Skeletal muscle tissue (tissue), 4 donors: ENCODE data around the gene GALNT18. TPM values are rescaled to one million over a fixed set of nuclear protein-coding genes. Genes with fewer than 3 reads are reported as not detected.

Experiments
- H3K27ac ChIP-seq: one replicate; pipeline ENCODE4 v1.7.0; 2013; ENCODE audit warnings: mild to moderate bottlenecking, low read depth, low read length, inconsistent platforms
- H3K27me3 ChIP-seq, 3 donors: one replicate each; pipeline ENCODE4 v1.7.0; 2013; ENCODE audit warnings: low read length in 3 of 3; ENCODE audit not compliant: control insufficient read depth in 3 of 3, insufficient read depth in 3 of 3
- H3K36me3 ChIP-seq, 3 donors: one replicate each; pipeline ENCODE4 v1.7.0; 2013; ENCODE audit warnings: low read length in 3 of 3; ENCODE audit not compliant: control insufficient read depth in 3 of 3, insufficient read depth in 3 of 3
- H3K4me1 ChIP-seq, 3 donors: one replicate each; pipeline ENCODE4 v1.7.0; 2013; ENCODE audit warnings: low read length in 3 of 3, mild to moderate bottlenecking in 3 of 3; ENCODE audit not compliant: control insufficient read depth in 3 of 3, insufficient read depth in 3 of 3
- H3K4me3 ChIP-seq, 3 donors: one replicate each; pipeline ENCODE4 v1.7.0; 2013; ENCODE audit warnings: low read length in 3 of 3
- H3K9ac ChIP-seq, 3 donors: one replicate each; pipeline ENCODE4 v1.7.0; 2013; ENCODE audit warnings: low read length in 3 of 3, mild to moderate bottlenecking in 3 of 3, moderate library complexity in 2 of 3, low read depth in 1 of 3
- H3K9me3 ChIP-seq, 3 donors: one replicate each; pipeline ENCODE4 v1.7.0; 2013; ENCODE audit warnings: low read length in 3 of 3; ENCODE audit not compliant: control insufficient read depth in 3 of 3
- total RNA-seq: library from RNA; depleted of rRNA; stranded (reverse); fragments of >200 nt; gene quantifications from one replicate; pipeline ENCODE4 v1.2.3, GENCODE V29; 2014
- donor health status: Osteomylitis.

The GALNT18 gene
- total RNA-seq, 1 donor from 2014 or later, result 9.4 TPM

GRCh38 chr11:11335043-11335442, 286.8 kb downstream of the GALNT18 start:
- no peak overlapping the region for H3K4me3 ChIP-seq
- H3K36me3 ChIP-seq, result peaks cover 0 to 6% (median 0%) of the 10 kb centered on the region in 3 donors
- no peak overlapping the region for H3K27ac ChIP-seq
- peaks cover 0 to 5% (median 0%) of the 10 kb centered on the region in 3 donors for H3K4me1 ChIP-seq
- no peaks in the 10 kb centered on the region for H3K27me3 ChIP-seq
- no peaks in the 10 kb centered on the region for H3K9me3 ChIP-seq
- no peak overlapping the region for H3K9ac ChIP-seq

- Histone ChIP-seq H3K9me3 (no peaks in the 10 kb centered on the region), H3K9ac (no peak overlapping the region), H3K27ac (no peak overlapping the region), H3K36me3 (peaks cover 0 to 6% (median 0%) of the 10 kb centered on the region in 3 donors), H3K4me1 (peaks cover 0 to 5% (median 0%) of the 10 kb centered on the region in 3 donors), H3K4me3 (no peak overlapping the region), H3K27me3 (no peaks in the 10 kb centered on the region)
Measured at GRCh38 chr11:11334607-11335006, 287.2 kb downstream of the GALNT18 start.

GRCh38 chr11:11332141-11332710, 289.6 kb downstream of the GALNT18 start:
- Histone ChIP-seq H3K36me3 (peaks cover 0 to 6% (median 0%) of the 10 kb centered on the region in 3 donors), H3K9me3 (no peaks in the 10 kb centered on the region), H3K4me1 (peaks cover 0 to 8% (median 0%) of the 10 kb centered on the region in 3 donors), H3K27ac (no peak overlapping the region), H3K27me3 (no peaks in the 10 kb centered on the region), H3K4me3 (no peak overlapping the region), H3K9ac (no peak overlapping the region)

- peaks cover 0 to 4% (median 0%) of the 10 kb centered on the region in 3 donors for H3K36me3 ChIP-seq
- H3K4me1 ChIP-seq, result peaks cover 0 to 8% (median 0%) of the 10 kb centered on the region in 3 donors
- H3K9me3 ChIP-seq, result no peaks in the 10 kb centered on the region
- no peak overlapping the region for H3K27ac ChIP-seq
- H3K9ac ChIP-seq, result no peak overlapping the region
- no peak overlapping the region for H3K4me3 ChIP-seq
- H3K27me3 ChIP-seq, result no peaks in the 10 kb centered on the region
Measured at GRCh38 chr11:11329062-11329806, 292.6 kb downstream of the GALNT18 start.

- Histone ChIP-seq H3K4me1 (peaks cover 0 to 3% (median 0%) of the 10 kb centered on the region in 3 donors), H3K9ac (no peak overlapping the region), H3K4me3 (no peak overlapping the region), H3K27ac (no peak overlapping the region), H3K36me3 (peaks cover 0 to 2% (median 0%) of the 10 kb centered on the region in 3 donors), H3K27me3 (no peaks in the 10 kb centered on the region), H3K9me3 (no peaks in the 10 kb centered on the region)
Measured at GRCh38 chr11:11324090-11324489, 297.7 kb downstream of the GALNT18 start.

- Histone ChIP-seq H3K27ac (no peak overlapping the region), H3K9me3 (no peaks in the 10 kb centered on the region), H3K36me3 (peaks cover 0 to 2% (median 0%) of the 10 kb centered on the region in 3 donors), H3K4me3 (no peak overlapping the region), H3K4me1 (no peaks in the 10 kb centered on the region), H3K9ac (no peak overlapping the region), H3K27me3 (no peaks in the 10 kb centered on the region)
Measured at GRCh38 chr11:11322101-11322500, 299.7 kb downstream of the GALNT18 start.

GRCh38 chr11:11320825-11321224, 301.0 kb downstream of the GALNT18 start:
- Histone ChIP-seq H3K27ac (no peak overlapping the region), H3K4me3 (no peak overlapping the region), H3K4me1 (no peaks in the 10 kb centered on the region), H3K9ac (no peak overlapping the region), H3K36me3 (peaks cover 0 to 2% (median 0%) of the 10 kb centered on the region in 3 donors), H3K27me3 (no peaks in the 10 kb centered on the region), H3K9me3 (no peaks in the 10 kb centered on the region)

- H3K9ac ChIP-seq, result no peak overlapping the region
- no peak overlapping the region for H3K4me3 ChIP-seq
- H3K4me1 ChIP-seq, result peaks cover 6 to 9% (median 9%) of the 10 kb centered on the region in 3 donors
- no peaks in the 10 kb centered on the region for H3K9me3 ChIP-seq
- peaks cover 0 to 2% (median 0%) of the 10 kb centered on the region in 3 donors for H3K36me3 ChIP-seq
- no peak overlapping the region for H3K27ac ChIP-seq
- H3K27me3 ChIP-seq, result no peaks in the 10 kb centered on the region
Measured at GRCh38 chr11:11318961-11319360, 302.8 kb downstream of the GALNT18 start.

GRCh38 chr11:11318461-11318860, 303.3 kb downstream of the GALNT18 start:
- H3K27me3 ChIP-seq, result no peaks in the 10 kb centered on the region
- H3K4me1 ChIP-seq, result peaks cover 6 to 14% (median 14%) of the 10 kb centered on the region in 3 donors
- no peak overlapping the region for H3K4me3 ChIP-seq
- no peak overlapping the region for H3K27ac ChIP-seq
- H3K9ac ChIP-seq, result no peak overlapping the region
- H3K36me3 ChIP-seq, result peaks cover 0 to 2% (median 0%) of the 10 kb centered on the region in 3 donors
- H3K9me3 ChIP-seq, result no peaks in the 10 kb centered on the region

- no peaks in the 10 kb centered on the region for H3K27me3 ChIP-seq
- no peak overlapping the region for H3K27ac ChIP-seq
- no peak overlapping the region for H3K9ac ChIP-seq
- no peaks in the 10 kb centered on the region for H3K9me3 ChIP-seq
- peaks cover 0 to 2% (median 0%) of the 10 kb centered on the region in 3 donors for H3K36me3 ChIP-seq
- H3K4me1 ChIP-seq, result peaks cover 6 to 20% (median 19%) of the 10 kb centered on the region in 3 donors
- no peak overlapping the region for H3K4me3 ChIP-seq
Measured at GRCh38 chr11:11316651-11317230, 305.1 kb downstream of the GALNT18 start.
